ENCODE data around the gene LGALS1.
"Not testable (repeated sequence)": the region's sequence is repeated elsewhere in the genome, so short reads cannot be mapped to it uniquely, and the experiment has no call there.

The LGALS1 gene

DNA sequence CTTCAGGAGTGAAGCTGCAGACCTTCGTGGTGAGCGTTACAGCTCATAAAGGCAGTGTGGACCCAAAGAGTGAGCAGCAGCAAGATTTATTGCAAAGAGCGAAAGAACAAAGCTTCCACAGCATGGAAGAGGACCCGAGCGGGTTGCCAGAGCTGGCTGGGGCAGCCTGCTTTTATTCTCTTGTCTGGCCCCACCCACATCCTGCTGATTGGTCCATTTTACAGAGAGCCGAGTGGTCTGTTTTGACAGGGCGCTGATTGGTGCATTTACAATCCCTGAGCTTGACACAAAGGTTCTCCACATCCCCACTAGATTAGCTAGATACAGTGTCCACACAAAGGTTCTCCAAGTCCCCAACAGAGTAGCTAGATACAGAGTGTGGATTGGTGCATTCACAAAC lies 41.8 kb downstream of the LGALS1 start:
- DNase-seq (ENCODE audit: low read depth in 2 of 2), result not testable (repeated sequence)

DNA sequence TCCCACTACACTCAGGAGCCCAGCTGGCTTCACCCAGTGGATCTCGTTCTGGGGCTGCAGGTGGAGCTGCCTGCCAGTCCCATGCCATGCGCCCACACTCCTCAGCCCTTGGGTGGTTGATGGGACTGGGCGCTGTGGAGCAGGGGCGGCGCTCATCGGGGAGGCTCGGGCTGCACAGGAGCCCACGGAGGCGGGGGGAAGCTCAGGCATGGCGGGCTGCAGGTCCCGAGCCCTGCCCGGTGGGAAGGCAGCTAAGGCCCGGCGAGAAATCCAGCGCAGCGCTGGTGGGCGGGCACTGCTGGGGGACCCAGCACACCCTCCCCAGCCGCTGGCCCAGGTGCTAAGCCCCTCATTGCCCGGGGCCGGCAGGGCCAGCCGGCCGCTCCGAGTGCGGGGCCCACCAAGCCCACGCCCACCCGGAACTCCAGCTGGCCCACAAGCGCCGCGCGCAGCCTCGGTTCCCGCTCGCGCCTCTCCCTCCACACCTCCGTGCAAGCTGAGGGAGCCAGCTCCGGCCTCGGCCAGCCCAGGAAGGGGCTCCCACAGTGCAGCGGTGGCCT lies 42.4 kb downstream of the LGALS1 start:
- DNase-seq (ENCODE audit: low read depth in 2 of 2), result not testable (repeated sequence)

DNA sequence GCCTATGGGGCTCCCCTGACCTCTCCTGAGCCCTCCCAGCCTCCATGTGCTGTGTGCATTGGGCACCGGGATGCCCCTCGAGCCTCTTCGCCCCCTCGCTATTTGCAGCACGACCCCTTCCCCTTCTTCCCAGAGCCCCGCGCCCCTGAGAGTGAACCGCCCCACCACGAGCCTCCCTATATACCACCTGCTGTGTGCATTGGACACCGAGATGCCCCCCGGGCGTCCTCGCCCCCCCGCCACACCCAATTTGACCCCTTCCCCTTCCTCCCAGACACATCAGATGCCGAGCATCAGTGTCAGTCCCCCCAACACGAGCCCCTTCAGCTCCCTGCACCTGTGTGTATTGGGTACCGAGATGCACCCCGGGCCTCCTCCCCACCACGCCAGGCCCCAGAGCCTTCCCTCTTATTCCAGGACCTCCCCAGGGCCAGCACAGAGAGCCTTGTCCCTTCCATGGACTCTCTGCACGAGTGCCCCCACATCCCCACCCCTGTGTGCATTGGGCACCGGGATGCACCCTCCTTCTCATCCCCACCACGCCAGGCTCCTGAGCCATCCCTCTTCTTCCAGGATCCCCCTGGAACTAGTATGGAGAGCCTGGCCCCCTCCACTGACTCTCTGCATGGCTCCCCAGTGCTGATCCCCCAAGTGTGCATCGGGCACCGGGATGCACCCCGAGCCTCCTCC lies 50.3 kb downstream of the LGALS1 start:
- no peak for DNase-seq (ENCODE audit: low read depth in 2 of 2)

DNA sequence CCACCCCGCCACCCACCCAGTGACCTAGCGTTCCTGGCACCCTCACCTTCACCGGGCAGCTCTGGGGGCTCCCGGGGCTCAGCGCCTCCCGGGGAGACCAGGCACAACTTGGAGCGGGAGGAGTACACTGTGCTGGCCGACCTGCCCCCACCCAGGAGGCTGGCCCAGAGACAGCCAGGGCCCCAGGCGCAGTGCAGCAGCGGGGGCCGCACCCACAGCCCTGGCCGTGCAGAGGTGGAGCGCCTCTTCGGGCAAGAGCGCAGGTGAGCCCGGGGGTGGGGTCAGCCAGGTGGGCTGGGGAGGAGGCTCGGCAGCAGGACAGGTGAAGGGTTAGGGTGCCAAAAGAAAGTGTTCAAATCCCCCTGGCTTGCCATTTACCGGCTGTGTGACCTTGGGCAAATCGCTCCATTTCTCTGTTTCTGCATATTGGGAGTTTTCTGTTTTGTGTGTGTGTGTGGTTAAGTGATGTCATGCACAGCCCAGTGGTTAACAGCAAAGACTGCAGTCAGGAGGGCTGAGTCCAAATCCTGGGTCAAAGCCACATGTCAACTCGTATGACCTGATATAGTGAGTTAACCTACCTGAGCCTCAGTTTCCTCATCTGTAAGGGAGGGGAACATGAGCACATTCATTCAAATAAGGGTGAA lies 50.9 kb downstream of the LGALS1 start:
- DNase-seq (ENCODE audit: low read depth in 2 of 2), result no peak

DNA sequence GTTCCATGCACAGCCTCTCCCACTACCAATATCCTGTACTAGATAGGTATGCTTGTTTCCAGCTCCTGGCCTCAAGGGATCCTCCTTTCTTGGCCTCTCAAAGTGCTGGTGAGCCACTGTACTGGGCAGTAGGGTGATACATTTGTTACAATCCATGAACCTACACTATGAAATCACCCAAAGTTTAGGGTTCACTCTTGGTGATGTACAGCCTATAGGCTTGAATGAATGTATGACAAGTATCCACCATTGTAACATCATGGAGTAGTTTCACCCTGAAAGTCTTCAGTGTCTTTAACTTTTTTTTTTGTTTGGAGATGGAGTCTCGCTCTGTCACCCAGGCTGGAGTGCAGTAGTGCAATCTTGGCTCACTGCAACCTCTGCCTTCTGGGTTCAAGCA lies 53.2 kb downstream of the LGALS1 start:
- no peak for DNase-seq (ENCODE audit: low read depth in 2 of 2)
